ENCODE measurements around the gene SLC9A3.

GRCh38 chr5:432201-432927, 91.9 kb downstream of the SLC9A3 start:
- TF ChIP-seq CTCF (IDR thresholded peaks at IDR 0.05): no peak
- TF ChIP-seq POLR2AphosphoS5 (IDR thresholded peaks at IDR 0.05; ENCODE audit: insufficient read depth in 1 of 2, low read depth in 1 of 2): no peak
- no peak for TF ChIP-seq POLR2A (IDR thresholded peaks at IDR 0.05)
